Measurements from ENCODE around the gene SLC40A1.
A peak's percentile ranks its signal among the peaks of the same experiment; 100 is the strongest.
"Not testable (repeated sequence)": the region's sequence is repeated elsewhere in the genome, so short reads cannot be mapped to it uniquely, and the experiment has no call there.

The SLC40A1 gene

GRCh38 chr2:189580658-189581353 is at the start of gene SLC40A1:
SLC40A1 (minus strand) TSS chr2:189580786; CDS start chr2:189580460, 326 bp downstream.
- DNase-seq: peak; percentile 72

GRCh38 chr2:189629531-189630453 is 49.2 kb upstream of the SLC40A1 start:
- DNase-seq: no peak

GRCh38 chr2:189628817-189629530 is 48.4 kb upstream of the SLC40A1 start:
- no peak for DNase-seq

- DNase-seq: no peak
Measured at GRCh38 chr2:189627789-189628188, 47.2 kb upstream of the SLC40A1 start.

- no peak for DNase-seq
Measured at GRCh38 chr2:189625636-189626035, 45.0 kb upstream of the SLC40A1 start.

- no peak for DNase-seq
Measured at GRCh38 chr2:189624648-189625355, 44.2 kb upstream of the SLC40A1 start.

GRCh38 chr2:189623049-189623448 is 42.5 kb upstream of the SLC40A1 start:
- no peak for DNase-seq

- DNase-seq: no peak
Measured at GRCh38 chr2:189621781-189622180, 41.2 kb upstream of the SLC40A1 start.

- DNase-seq: no peak
Measured at GRCh38 chr2:189618197-189618596, 37.6 kb upstream of the SLC40A1 start.

GRCh38 chr2:189614585-189614984 is 34.0 kb upstream of the SLC40A1 start:
- DNase-seq: no peak

- no peak for DNase-seq
Measured at GRCh38 chr2:189613650-189614420, 33.2 kb upstream of the SLC40A1 start.

- DNase-seq: no peak
Measured at GRCh38 chr2:189613077-189613636, 32.6 kb upstream of the SLC40A1 start.

- no peak for DNase-seq
Measured at GRCh38 chr2:189610700-189611099, 30.1 kb upstream of the SLC40A1 start.

GRCh38 chr2:189609853-189610252 is 29.3 kb upstream of the SLC40A1 start:
- no peak for DNase-seq

GRCh38 chr2:189609423-189609816 is 28.8 kb upstream of the SLC40A1 start:
- DNase-seq: no peak

- no peak for DNase-seq
Measured at GRCh38 chr2:189608795-189609422, 28.3 kb upstream of the SLC40A1 start.

GRCh38 chr2:189608170-189608569 is 27.6 kb upstream of the SLC40A1 start:
- no peak for DNase-seq

- DNase-seq: no peak
Measured at GRCh38 chr2:189602233-189602632, 21.6 kb upstream of the SLC40A1 start.

GRCh38 chr2:189601652-189602051 is 21.1 kb upstream of the SLC40A1 start:
- not testable (repeated sequence) for DNase-seq

GRCh38 chr2:189601043-189601442 is 20.5 kb upstream of the SLC40A1 start:
- no peak for DNase-seq

- no peak for DNase-seq
Measured at GRCh38 chr2:189599245-189599644, 18.7 kb upstream of the SLC40A1 start.
